Measurements from ENCODE around the gene ICE1. TPM values are rescaled to one million over a fixed set of nuclear protein-coding genes. Genes with fewer than 3 reads are reported as not detected.
"Not testable (repeated sequence)": the region's sequence is repeated elsewhere in the genome, so short reads cannot be mapped to it uniquely, and the experiment has no call there.

ICE1 gene
- total RNA-seq, 1 experiment from 2014 or later = 28.4 TPM

- no peak for DNase-seq (ENCODE audit: low spot score)
Observed at GRCh38 chr5:5404381-5404780, 18.1 kb upstream of the ICE1 start.

- no peak for DNase-seq (ENCODE audit: low spot score)
Observed at GRCh38 chr5:5405441-5405840, 17.0 kb upstream of the ICE1 start.

- DNase-seq (ENCODE audit: low spot score) = no peak
Observed at GRCh38 chr5:5407924-5408323, 14.6 kb upstream of the ICE1 start.

GRCh38 chr5:5409151-5409810, 13.2 kb upstream of the ICE1 start:
- peak; percentile 34 for DNase-seq (ENCODE audit: low spot score)

GRCh38 chr5:5413856-5414255, 8.6 kb upstream of the ICE1 start:
- not testable (repeated sequence) for DNase-seq (ENCODE audit: low spot score)

- DNase-seq (ENCODE audit: low spot score) = no peak
Observed at GRCh38 chr5:5414999-5415398, 7.5 kb upstream of the ICE1 start.

GRCh38 chr5:5416733-5417132, 5.7 kb upstream of the ICE1 start:
- DNase-seq (ENCODE audit: low spot score) = peak; percentile 37

GRCh38 chr5:5418006-5418405, 4.5 kb upstream of the ICE1 start:
- no peak for DNase-seq (ENCODE audit: low spot score)

GRCh38 chr5:5418764-5419163, 3.7 kb upstream of the ICE1 start:
- DNase-seq (ENCODE audit: low spot score) = no peak

GRCh38 chr5:5419291-5420210, 2.9 kb upstream of the ICE1 start:
- peak; percentile 66 for DNase-seq (ENCODE audit: low spot score)

- DNase-seq (ENCODE audit: low spot score) = no peak
Observed at GRCh38 chr5:5420251-5420650, 2.2 kb upstream of the ICE1 start.

- peak; percentile 21 for DNase-seq (ENCODE audit: low spot score)
Observed at GRCh38 chr5:5421149-5421960, 1.1 kb upstream of the ICE1 start.

- DNase-seq (ENCODE audit: low spot score) = no peak
Observed at GRCh38 chr5:5422819-5423515, 490 bp downstream of the ICE1 start.

- no peak for DNase-seq (ENCODE audit: low spot score)
Observed at GRCh38 chr5:5423586-5423985, 1.1 kb downstream of the ICE1 start.

- no peak for DNase-seq (ENCODE audit: low spot score)
Observed at GRCh38 chr5:5424736-5425135, 2.3 kb downstream of the ICE1 start.

GRCh38 chr5:5430136-5430535, 7.7 kb downstream of the ICE1 start:
- DNase-seq (ENCODE audit: low spot score) = no peak

GRCh38 chr5:5432020-5432707, 9.7 kb downstream of the ICE1 start:
- peak; percentile 32 for DNase-seq (ENCODE audit: low spot score)

GRCh38 chr5:5436203-5436760, 13.8 kb downstream of the ICE1 start:
- no peak for DNase-seq (ENCODE audit: low spot score)

GRCh38 chr5:5437227-5438172, 15.0 kb downstream of the ICE1 start:
- no peak for DNase-seq (ENCODE audit: low spot score)

- DNase-seq (ENCODE audit: low spot score) = no peak
Observed at GRCh38 chr5:5451863-5452262, 29.4 kb downstream of the ICE1 start.

Measured in A172 (cell line).